Epithelial cell of esophagus (primary cell): ENCODE results near the gene TYW1.
"Not testable (repeated sequence)": the region's sequence is repeated elsewhere in the genome, so short reads cannot be mapped to it uniquely, and the experiment has no call there.

Experiments
- DNase-seq: peaks from one replicate; pipeline ENCODE4 v3.0.0; 2010; ENCODE audit warnings: low read depth
- H3K4me3 ChIP-seq: 2 replicates; pipeline ENCODE4 v1.5.1; 2011; ENCODE audit warnings: mild to moderate bottlenecking, low read length, control low read depth
- TF ChIP-seq, protein P1 (sequence below): IDR thresholded peaks from 2 replicates; pipeline ENCODE4 v1.5.1; 2011; ENCODE audit warnings: low read depth, mild to moderate bottlenecking, low read length, control low read depth, inconsistent platforms; ENCODE audit not compliant: insufficient read depth; ENCODE audit errors: missing control alignments

TYW1 gene

DNA sequence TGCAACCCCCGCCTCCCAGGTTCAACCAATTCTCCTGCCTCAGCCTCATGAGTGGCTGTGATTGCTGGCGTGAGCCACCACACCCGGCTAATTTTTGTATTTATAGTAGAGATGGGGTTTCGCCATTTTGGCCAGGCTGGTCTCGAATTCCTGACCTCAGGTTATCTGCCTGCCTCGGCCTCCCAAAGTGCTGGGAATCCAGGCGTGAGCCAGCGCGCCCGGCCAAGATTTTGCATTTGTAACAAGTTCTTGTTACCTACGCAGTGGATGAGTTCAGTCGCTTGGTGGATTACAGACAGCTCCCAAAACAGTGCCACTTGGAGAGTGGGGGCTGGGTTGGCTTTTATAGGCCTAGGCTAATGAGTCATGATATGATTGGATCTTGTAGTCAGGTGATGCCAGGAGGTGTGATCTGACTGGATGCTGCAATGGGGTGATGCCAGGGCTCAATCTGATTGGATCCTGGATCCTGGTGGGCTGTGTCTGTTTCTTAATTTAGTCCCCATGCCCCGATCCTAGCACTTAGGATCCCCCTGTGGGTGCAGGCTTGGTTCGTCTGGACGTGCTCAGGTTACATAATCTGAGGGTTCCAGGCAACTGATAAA, 21.5 kb upstream of the TYW1 start:
- no peak for DNase-seq
- TF ChIP-seq, protein P1, sequence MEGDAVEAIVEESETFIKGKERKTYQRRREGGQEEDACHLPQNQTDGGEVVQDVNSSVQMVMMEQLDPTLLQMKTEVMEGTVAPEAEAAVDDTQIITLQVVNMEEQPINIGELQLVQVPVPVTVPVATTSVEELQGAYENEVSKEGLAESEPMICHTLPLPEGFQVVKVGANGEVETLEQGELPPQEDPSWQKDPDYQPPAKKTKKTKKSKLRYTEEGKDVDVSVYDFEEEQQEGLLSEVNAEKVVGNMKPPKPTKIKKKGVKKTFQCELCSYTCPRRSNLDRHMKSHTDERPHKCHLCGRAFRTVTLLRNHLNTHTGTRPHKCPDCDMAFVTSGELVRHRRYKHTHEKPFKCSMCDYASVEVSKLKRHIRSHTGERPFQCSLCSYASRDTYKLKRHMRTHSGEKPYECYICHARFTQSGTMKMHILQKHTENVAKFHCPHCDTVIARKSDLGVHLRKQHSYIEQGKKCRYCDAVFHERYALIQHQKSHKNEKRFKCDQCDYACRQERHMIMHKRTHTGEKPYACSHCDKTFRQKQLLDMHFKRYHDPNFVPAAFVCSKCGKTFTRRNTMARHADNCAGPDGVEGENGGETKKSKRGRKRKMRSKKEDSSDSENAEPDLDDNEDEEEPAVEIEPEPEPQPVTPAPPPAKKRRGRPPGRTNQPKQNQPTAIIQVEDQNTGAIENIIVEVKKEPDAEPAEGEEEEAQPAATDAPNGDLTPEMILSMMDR: no peak

DNA sequence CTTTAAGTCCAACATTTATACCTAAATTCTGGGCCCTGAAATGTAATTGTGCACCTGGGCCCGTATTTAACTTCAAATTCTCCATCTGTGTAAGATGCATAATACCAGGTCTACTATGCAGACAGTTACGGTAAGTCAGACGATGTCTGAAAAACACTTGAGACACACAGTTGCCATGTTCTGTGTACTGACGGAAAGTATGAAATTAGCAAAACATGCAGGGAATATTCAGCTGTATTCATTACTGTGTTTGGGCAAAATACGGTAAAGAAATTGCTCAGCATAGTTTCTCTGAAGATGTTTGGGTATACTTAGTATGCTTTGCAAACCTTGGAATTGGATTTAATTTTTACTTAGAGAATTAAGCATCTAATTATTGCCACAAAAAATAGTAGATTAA, 18.3 kb upstream of the TYW1 start:
- DNase-seq: not testable (repeated sequence)

More for the DNA sequence above, 21.5 kb upstream of the TYW1 start:
- no peak overlapping the region for H3K4me3 ChIP-seq

DNA sequence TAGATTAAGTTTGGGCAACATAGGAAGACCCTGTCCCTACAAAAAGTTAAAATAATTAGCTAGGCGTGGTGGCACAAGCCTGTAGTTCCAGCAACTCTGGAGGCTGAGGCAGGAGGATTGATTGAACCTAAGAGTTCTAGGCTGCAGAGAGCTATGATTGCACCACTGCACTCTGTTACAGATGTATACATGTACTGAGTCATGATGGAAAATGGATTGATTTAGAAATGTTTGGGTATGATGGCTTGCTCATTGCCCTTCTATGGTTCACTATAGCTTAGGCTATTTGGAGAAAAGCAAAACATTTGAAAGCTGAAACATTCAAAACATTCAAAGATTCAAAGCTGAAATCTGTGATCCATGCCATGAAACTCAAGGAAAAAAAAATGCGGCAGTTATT, 17.6 kb upstream of the TYW1 start:
- H3K4me3 ChIP-seq: not testable (repeated sequence)
- DNase-seq: peak; percentile 18

More for the DNA sequence above, 18.3 kb upstream of the TYW1 start:
- not testable (repeated sequence) for H3K4me3 ChIP-seq

DNA sequence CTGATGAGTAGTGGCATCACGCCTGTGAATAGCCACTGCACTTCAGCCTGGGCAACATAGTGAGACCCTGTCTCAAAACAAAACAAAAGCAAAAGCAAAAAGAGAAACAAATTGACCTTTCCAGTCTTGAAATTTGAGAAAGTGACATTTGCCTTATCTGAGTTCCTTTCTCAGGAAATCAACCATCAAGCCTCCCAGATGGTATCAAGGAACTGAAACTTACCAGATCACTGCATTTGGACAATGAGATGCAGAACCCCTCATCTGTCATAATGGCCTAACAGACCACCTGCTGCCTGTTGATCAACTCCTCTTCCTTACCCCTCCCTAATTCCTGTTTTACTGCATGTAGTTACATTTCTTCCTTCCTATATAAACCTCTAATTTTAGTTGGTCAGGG, 16.3 kb upstream of the TYW1 start:
- DNase-seq, H3K4me3 ChIP-seq: not testable (repeated sequence)

DNA sequence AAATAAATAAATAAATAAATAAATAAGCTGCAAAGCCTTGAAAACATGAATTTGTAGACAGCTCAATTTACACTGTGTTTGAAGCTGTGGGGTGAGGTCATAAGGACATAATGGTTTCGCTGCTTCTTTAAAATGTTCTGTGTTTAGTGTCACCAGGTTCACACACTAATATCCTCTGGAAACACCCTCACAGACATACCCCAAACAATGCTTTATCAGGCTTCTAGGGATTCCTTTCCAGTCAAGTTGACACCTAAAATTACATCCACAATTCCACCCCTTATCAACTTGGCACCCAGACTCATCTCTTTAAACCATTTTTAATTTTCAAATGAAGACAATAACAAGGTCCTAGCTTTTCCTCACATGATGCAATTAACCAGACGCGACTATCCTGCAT, 7.1 kb upstream of the TYW1 start:
- not testable (repeated sequence) for DNase-seq, H3K4me3 ChIP-seq

DNA sequence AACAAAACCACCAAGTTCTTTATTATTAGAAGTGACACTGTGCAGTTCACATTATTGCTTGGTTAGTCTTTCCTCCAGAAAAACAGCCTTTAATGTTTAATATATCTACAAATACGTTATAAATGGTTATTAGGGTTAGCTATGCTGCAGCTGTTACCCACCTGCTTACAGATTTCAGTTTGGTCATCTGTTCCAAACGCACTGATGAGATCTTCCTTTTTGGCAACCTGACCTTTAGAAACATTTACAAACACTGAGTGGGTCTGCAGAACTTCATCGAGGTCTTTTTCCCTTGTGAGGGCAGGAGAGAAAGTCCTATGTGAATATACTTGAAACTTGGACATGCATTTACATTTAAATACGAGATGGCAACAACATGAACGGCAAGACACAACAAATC, 2.6 kb upstream of the TYW1 start:
- DNase-seq: not testable (repeated sequence)
- H3K4me3 ChIP-seq: peak overlapping the region; percentile 67

DNA sequence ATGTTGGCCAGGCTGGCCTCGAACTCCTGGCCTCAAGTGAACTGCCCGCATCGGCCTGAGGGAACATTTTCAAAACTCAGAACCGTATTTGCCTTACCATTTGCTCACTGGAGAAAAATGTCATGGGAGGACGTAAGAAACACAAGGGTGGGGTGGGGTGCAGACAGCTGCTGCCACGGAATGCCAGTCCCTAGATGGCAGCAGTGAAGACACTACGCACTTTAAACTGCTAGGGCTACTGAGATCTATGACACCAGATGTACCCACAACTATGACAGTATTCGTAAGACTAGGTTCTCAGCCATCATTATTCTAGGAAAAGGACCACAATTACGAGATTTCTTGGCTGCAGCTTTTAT, 2.0 kb upstream of the TYW1 start:
- TF ChIP-seq, protein P1: peak; percentile 38
- H3K4me3 ChIP-seq: peak overlapping the region; percentile 67
- DNase-seq: peak; percentile 85

DNA sequence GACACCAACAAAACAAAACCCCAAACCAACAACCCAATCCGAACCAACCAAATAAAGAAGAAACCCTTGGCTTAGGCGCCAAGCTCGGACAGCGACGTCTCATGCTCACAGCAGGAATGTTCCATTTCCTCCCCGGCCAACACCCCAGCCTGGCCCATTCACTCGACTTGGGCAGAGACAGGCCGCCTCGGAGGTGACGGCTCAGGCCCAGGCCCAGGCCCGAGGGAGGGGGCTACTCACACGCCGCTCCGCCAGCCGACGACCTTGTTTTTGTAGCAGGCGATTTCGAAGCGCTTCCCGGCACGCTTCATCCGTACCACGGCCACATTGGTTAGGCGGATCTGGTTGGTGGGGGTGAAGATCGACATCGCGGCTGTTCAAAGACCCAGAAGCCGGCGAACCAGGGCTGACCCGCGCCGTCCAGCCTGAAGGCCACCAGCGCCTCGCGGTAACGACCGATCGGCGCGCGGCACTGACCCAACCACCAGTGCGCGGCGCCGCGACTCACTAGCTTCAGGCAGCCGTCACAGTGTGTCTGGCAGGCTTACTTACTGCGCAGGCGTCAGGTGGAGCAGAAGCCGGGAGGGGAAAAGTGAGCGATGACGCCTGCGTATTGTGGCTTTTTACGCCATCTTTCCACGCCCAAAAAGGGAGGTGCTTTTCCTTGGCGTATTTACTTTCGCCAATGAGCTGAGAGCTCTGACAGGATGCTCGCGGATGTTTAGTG, 1.4 kb upstream of the TYW1 start, which contains the start of gene SBDS:
Gene SBDS (minus strand): TSS at position 537 of the 727 bp plus-strand sequence. CDS start 169 bp downstream, at position 368.
- DNase-seq: peak; percentile 98
- H3K4me3 ChIP-seq: peak within 1 kb of the TSS; percentile 67

DNA sequence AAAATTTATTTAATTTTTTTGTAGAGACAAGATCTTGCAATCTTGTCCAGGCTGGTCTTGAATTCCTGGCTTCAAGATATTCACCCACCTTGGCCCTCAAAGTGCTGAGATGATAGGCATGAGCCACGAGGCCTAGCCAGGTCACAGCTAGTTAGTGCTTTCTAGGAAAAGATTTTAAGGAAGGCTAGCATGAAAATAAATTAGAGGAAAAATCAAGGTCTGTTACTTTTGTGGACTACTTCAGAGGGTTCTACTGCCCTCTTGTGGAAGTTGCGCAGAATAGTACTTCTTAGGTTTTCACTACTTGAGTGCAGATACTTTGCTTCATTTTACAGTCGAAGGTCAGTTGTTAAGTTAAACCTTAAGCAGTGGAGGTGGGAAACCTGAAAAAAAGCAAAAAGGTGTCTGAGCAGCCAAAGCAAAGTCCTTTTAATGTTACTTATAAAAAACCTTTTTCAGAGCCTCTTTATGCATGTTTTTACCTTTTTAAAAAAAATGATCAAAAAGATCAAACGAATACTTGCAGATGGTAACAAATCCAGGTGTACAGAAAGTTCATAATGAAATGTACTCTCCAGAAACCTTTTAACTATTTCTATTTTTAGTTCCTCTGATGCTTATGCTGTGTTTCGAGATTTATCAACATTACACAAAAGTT, 4.1 kb downstream of the TYW1 start:
- not testable (repeated sequence) for H3K4me3 ChIP-seq
- peak; percentile 27 for DNase-seq
- TF ChIP-seq, protein P1: peak; percentile 10

DNA sequence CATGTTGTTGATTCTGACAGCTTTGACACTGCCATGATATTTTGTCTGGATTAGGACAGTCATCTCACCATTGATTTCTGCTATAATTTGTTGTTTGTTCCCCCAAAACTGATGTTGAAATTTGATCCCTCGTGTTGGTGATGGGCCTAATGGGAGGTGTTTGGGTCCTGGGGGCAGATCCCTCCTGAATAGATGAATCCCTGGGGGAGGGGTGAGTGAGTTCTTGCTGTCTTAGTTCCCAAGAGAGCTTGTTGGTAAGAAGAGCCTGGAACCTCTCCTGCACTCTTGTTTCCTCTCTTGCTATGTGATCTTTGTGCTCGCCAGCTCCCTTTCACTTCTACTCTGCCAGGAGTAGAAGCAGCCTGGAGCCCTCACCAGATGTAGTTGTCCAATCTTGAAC, 7.5 kb downstream of the TYW1 start:
- not testable (repeated sequence) for DNase-seq, H3K4me3 ChIP-seq

DNA sequence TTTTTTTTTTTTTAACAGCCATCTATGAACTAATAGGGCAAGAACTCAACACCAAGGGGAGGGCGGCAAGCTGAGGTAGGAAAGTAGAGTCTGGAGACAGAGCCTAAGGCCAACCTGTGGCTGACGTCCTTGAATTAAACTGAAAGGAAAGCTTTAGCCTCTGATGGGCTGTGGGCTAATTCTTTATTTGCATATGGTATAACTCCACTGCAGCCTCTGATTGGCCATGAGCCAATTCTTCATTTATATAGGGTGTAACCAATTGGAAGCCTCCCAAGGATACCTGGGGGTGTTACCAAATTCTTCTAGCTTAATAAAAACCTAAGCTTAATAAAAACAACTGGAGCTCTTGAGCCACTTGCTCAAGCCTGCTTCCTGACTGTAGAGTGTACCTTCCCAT, 10.3 kb downstream of the TYW1 start:
- no peak overlapping the region for H3K4me3 ChIP-seq
- DNase-seq: no peak
- TF ChIP-seq, protein P1: no peak
